ENCODE results near the gene TLE2. TPM values are rescaled to one million over a fixed set of nuclear protein-coding genes. Genes with fewer than 3 reads are reported as not detected.
A peak's percentile ranks its signal among the peaks of the same experiment; 100 is the strongest.

Gene TLE2
- total RNA-seq, 4 donors from 2014 or later: 19.3 to 39.8 (median 31.0) TPM

GRCh38 chr19:3036119-3036976 lies 7.3 kb upstream of the TLE2 start:
- DNase-seq (ENCODE audit: low spot score) (peak; percentile 70), ATAC-seq (ENCODE audit: low FRiP score) (peak; percentile 86)
- TF ChIP-seq, protein P1, sequence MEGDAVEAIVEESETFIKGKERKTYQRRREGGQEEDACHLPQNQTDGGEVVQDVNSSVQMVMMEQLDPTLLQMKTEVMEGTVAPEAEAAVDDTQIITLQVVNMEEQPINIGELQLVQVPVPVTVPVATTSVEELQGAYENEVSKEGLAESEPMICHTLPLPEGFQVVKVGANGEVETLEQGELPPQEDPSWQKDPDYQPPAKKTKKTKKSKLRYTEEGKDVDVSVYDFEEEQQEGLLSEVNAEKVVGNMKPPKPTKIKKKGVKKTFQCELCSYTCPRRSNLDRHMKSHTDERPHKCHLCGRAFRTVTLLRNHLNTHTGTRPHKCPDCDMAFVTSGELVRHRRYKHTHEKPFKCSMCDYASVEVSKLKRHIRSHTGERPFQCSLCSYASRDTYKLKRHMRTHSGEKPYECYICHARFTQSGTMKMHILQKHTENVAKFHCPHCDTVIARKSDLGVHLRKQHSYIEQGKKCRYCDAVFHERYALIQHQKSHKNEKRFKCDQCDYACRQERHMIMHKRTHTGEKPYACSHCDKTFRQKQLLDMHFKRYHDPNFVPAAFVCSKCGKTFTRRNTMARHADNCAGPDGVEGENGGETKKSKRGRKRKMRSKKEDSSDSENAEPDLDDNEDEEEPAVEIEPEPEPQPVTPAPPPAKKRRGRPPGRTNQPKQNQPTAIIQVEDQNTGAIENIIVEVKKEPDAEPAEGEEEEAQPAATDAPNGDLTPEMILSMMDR (IDR thresholded peaks at IDR 0.05): no peak

- ATAC-seq (ENCODE audit: low FRiP score) (peak; percentile 96), DNase-seq (ENCODE audit: low spot score) (peak; percentile 91)
- TF ChIP-seq, protein P1 (IDR thresholded peaks at IDR 0.05): no peak
Observed at GRCh38 chr19:3035542-3036118, 6.5 kb upstream of the TLE2 start.

- ATAC-seq (ENCODE audit: low FRiP score) (no peak), DNase-seq (ENCODE audit: low spot score) (no peak)
- TF ChIP-seq, protein P1 (IDR thresholded peaks at IDR 0.05): no peak
Observed at GRCh38 chr19:3034656-3035541, 5.8 kb upstream of the TLE2 start.

DNA sequence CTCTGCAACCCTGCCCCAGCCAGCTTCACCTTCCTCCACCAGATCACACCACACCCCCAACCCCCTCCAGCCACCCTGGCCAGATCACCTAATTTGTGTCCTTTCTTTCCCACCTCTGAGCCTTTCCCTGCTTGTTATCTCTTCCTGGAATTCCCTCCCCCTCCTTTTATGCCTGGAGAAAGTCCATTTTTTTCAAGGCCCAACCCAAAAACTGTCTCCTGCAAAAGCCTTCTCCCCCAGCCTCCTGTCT lies 5.3 kb upstream of the TLE2 start:
- DNase-seq (ENCODE audit: low spot score): no peak
- TF ChIP-seq, protein P1 (IDR thresholded peaks at IDR 0.05): no peak
- ATAC-seq (ENCODE audit: low FRiP score): no peak

DNA sequence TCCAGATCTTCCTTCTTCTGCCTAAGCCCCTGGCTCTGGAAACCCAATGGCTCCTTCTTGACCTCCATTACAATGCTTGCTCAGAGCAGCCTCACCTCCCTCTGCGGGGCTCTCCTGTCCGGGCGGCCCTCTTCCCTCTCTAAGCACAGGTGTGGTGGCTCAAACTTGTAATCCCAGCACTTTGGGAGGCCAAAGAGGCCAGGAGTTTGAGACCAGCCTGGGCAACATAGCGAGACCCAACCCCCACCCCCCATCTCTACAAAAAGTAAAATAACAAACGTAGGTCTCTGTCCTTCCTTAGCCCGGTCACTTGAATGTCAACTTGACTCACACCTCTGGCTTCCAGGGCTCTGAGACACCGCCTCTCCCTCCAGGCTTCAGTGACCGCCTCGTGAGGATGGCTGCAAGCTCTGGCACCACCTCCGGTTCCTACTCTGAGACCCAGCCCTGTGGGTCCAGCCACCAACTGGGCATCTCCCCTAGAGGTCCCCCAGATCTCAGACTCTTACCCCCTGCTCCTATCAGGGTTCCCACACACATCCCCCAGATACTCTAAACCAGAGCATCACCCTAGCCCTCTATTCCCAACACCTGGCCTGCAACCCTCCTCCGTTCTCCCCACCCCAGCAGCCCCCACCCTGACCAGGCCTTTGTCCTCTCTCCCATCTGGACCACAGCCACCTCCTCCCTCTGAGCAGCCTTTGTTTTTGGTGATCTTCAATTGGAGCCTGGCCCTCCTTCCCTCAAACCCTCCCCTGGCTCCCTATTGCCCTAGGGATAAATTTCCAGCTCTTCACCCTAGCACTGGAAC lies 4.7 kb upstream of the TLE2 start:
- ATAC-seq (ENCODE audit: low FRiP score): no peak
- TF ChIP-seq, protein P1 (IDR thresholded peaks at IDR 0.05): no peak
- no peak for DNase-seq (ENCODE audit: low spot score)

GRCh38 chr19:3031607-3031867 lies 2.5 kb upstream of the TLE2 start:
- TF ChIP-seq, protein P1 (IDR thresholded peaks at IDR 0.05): no peak
- ATAC-seq (ENCODE audit: low FRiP score): no peak
- no peak for DNase-seq (ENCODE audit: low spot score)

Measured in omental fat pad (tissue), 4 donors.